ENCODE measurements around the gene ADCY9.

DNA sequence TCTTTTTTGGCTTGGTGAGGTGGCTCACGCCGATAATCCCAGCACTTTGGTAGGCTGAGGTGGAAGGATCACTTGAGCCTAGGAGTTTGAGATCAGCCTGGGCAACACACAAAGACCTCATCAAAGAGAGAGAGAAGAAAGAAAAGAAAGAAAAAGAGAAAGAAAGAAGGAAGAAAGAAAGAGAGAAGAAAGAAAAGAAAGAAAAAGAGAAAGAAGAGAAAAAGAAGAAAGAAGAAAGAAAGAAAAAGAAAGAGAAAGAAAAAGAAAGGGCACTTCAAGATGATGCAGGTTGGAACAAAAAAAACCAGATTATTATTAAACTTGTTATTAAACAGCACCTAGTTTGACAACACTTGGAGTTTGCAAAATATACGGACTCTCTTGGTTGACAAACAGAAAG, 21.2 kb upstream of the ADCY9 start:
- TF ChIP-seq, protein P1, sequence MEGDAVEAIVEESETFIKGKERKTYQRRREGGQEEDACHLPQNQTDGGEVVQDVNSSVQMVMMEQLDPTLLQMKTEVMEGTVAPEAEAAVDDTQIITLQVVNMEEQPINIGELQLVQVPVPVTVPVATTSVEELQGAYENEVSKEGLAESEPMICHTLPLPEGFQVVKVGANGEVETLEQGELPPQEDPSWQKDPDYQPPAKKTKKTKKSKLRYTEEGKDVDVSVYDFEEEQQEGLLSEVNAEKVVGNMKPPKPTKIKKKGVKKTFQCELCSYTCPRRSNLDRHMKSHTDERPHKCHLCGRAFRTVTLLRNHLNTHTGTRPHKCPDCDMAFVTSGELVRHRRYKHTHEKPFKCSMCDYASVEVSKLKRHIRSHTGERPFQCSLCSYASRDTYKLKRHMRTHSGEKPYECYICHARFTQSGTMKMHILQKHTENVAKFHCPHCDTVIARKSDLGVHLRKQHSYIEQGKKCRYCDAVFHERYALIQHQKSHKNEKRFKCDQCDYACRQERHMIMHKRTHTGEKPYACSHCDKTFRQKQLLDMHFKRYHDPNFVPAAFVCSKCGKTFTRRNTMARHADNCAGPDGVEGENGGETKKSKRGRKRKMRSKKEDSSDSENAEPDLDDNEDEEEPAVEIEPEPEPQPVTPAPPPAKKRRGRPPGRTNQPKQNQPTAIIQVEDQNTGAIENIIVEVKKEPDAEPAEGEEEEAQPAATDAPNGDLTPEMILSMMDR (IDR thresholded peaks at IDR 0.05): no peak
- TF ChIP-seq POLR2A (IDR thresholded peaks at IDR 0.05): no peak
